Activated naive CD8-positive, alpha-beta T cell treated with anti-CD3 and anti-CD28 coated beads, Interleukin-2, amount 50 U/mL, for 24 hours (primary cell): ENCODE measurements around the gene GCH1.
"Not testable (repeated sequence)": the region's sequence is repeated elsewhere in the genome, so short reads cannot be mapped to it uniquely, and the experiment has no call there.

Experiments
- ATAC-seq: fragments of 150-1000 bp; cut with Tn5 transposase; one replicate; pipeline ENCODE4 v1.10.0; 2021
- DNase-seq: peaks from one replicate; pipeline ENCODE4 v3.0.0; 2021
- H3K27ac Mint-ChIP-seq: one replicate; pipeline ENCODE4 v1.8.0; 2021; ENCODE audit warnings: mild to moderate bottlenecking, mixed read lengths
- H3K27me3 Mint-ChIP-seq: one replicate; pipeline ENCODE4 v1.8.0; 2021; ENCODE audit warnings: mixed read lengths
- H3K36me3 Mint-ChIP-seq: one replicate; pipeline ENCODE4 v1.8.0; 2021; ENCODE audit warnings: low read depth, mixed read lengths
- H3K4me1 Mint-ChIP-seq: one replicate; pipeline ENCODE4 v1.8.0; 2021; ENCODE audit warnings: mixed read lengths
- H3K4me3 Mint-ChIP-seq: one replicate; pipeline ENCODE4 v1.8.0; 2021; ENCODE audit warnings: mild to moderate bottlenecking, moderate library complexity, mixed read lengths
- H3K9me3 Mint-ChIP-seq: one replicate; pipeline ENCODE4 v1.8.0; 2021; ENCODE audit warnings: mixed read lengths

Gene GCH1

GRCh38 chr14:54809767-54810166 lies 92.9 kb downstream of the GCH1 start:
- DNase-seq: no peak
- H3K27me3 Mint-ChIP-seq: peaks cover 16% of the 10 kb centered on the region
- no peaks in the 10 kb centered on the region for H3K36me3 Mint-ChIP-seq
- H3K4me1 Mint-ChIP-seq: peaks cover 8% of the 10 kb centered on the region
- H3K9me3 Mint-ChIP-seq: no peaks in the 10 kb centered on the region
- ATAC-seq: no peak
- H3K4me3 Mint-ChIP-seq: no peak overlapping the region
- no peak overlapping the region for H3K27ac Mint-ChIP-seq

GRCh38 chr14:54808326-54809161 lies 94.1 kb downstream of the GCH1 start:
- ATAC-seq (no peak), DNase-seq (no peak)
- Mint-ChIP-seq H3K36me3 (no peaks in the 10 kb centered on the region), H3K27ac (no peak overlapping the region), H3K4me1 (peaks cover 8% of the 10 kb centered on the region), H3K4me3 (no peak overlapping the region), H3K9me3 (no peaks in the 10 kb centered on the region), H3K27me3 (peaks cover 16% of the 10 kb centered on the region)

- Mint-ChIP-seq H3K4me3 (no peak overlapping the region), H3K4me1 (peaks cover 8% of the 10 kb centered on the region), H3K36me3 (no peaks in the 10 kb centered on the region), H3K27ac (no peak overlapping the region), H3K9me3 (no peaks in the 10 kb centered on the region), H3K27me3 (peaks cover 16% of the 10 kb centered on the region)
- ATAC-seq (no peak), DNase-seq (no peak)
Observed at GRCh38 chr14:54807881-54808280, 94.7 kb downstream of the GCH1 start.

GRCh38 chr14:54807428-54807827 lies 95.2 kb downstream of the GCH1 start:
- H3K27ac Mint-ChIP-seq: no peak overlapping the region
- H3K4me1 Mint-ChIP-seq: peaks cover 8% of the 10 kb centered on the region
- no peak for DNase-seq
- peaks cover 16% of the 10 kb centered on the region for H3K27me3 Mint-ChIP-seq
- H3K36me3 Mint-ChIP-seq: no peaks in the 10 kb centered on the region
- no peaks in the 10 kb centered on the region for H3K9me3 Mint-ChIP-seq
- H3K4me3 Mint-ChIP-seq: no peak overlapping the region
- ATAC-seq: no peak

- Mint-ChIP-seq H3K4me1 (peaks cover 8% of the 10 kb centered on the region), H3K4me3 (no peak overlapping the region), H3K9me3 (no peaks in the 10 kb centered on the region), H3K27me3 (peaks cover 18% of the 10 kb centered on the region), H3K36me3 (no peaks in the 10 kb centered on the region), H3K27ac (no peak overlapping the region)
- DNase-seq (no peak), ATAC-seq (no peak)
Observed at GRCh38 chr14:54806616-54807015, 96.0 kb downstream of the GCH1 start.

- no peaks in the 10 kb centered on the region for H3K9me3 Mint-ChIP-seq
- peak; percentile 86 for DNase-seq
- no peak overlapping the region for H3K27ac Mint-ChIP-seq
- H3K36me3 Mint-ChIP-seq: no peaks in the 10 kb centered on the region
- no peak overlapping the region for H3K4me3 Mint-ChIP-seq
- peak; percentile 92 for ATAC-seq
- peaks cover 17% of the 10 kb centered on the region for H3K27me3 Mint-ChIP-seq
- peaks cover 8% of the 10 kb centered on the region for H3K4me1 Mint-ChIP-seq
Observed at GRCh38 chr14:54805445-54806322, 96.9 kb downstream of the GCH1 start.

- no peak overlapping the region for H3K27ac Mint-ChIP-seq
- H3K36me3 Mint-ChIP-seq: no peaks in the 10 kb centered on the region
- no peak overlapping the region for H3K4me3 Mint-ChIP-seq
- H3K9me3 Mint-ChIP-seq: no peaks in the 10 kb centered on the region
- ATAC-seq (no peak), DNase-seq (no peak)
- peaks cover 8% of the 10 kb centered on the region for H3K4me1 Mint-ChIP-seq
- peaks cover 20% of the 10 kb centered on the region for H3K27me3 Mint-ChIP-seq
Observed at GRCh38 chr14:54805070-54805444, 97.6 kb downstream of the GCH1 start.

- Mint-ChIP-seq H3K9me3 (no peaks in the 10 kb centered on the region), H3K4me3 (no peak overlapping the region), H3K4me1 (peaks cover 8% of the 10 kb centered on the region), H3K27me3 (peaks cover 23% of the 10 kb centered on the region), H3K36me3 (no peaks in the 10 kb centered on the region), H3K27ac (no peak overlapping the region)
- ATAC-seq (no peak), DNase-seq (no peak)
Observed at GRCh38 chr14:54804538-54805041, 98.0 kb downstream of the GCH1 start.

GRCh38 chr14:54803926-54804537 lies 98.6 kb downstream of the GCH1 start:
- DNase-seq: no peak
- no peak for ATAC-seq
- no peak overlapping the region for H3K27ac Mint-ChIP-seq
- H3K27me3 Mint-ChIP-seq: peaks cover 23% of the 10 kb centered on the region
- H3K36me3 Mint-ChIP-seq: no peaks in the 10 kb centered on the region
- H3K4me1 Mint-ChIP-seq: peaks cover 8% of the 10 kb centered on the region
- no peak overlapping the region for H3K4me3 Mint-ChIP-seq
- H3K9me3 Mint-ChIP-seq: no peaks in the 10 kb centered on the region

GRCh38 chr14:54803396-54803795 lies 99.2 kb downstream of the GCH1 start:
- Mint-ChIP-seq H3K4me1 (peaks cover 8% of the 10 kb centered on the region), H3K4me3 (no peak overlapping the region), H3K36me3 (no peaks in the 10 kb centered on the region), H3K27ac (no peak overlapping the region), H3K9me3 (no peaks in the 10 kb centered on the region), H3K27me3 (peaks cover 23% of the 10 kb centered on the region)
- no peak for DNase-seq
- no peak for ATAC-seq

GRCh38 chr14:54801482-54801881 lies 101.1 kb downstream of the GCH1 start:
- H3K4me1 Mint-ChIP-seq, H3K27ac Mint-ChIP-seq, ATAC-seq, H3K36me3 Mint-ChIP-seq, H3K9me3 Mint-ChIP-seq, DNase-seq, H3K4me3 Mint-ChIP-seq: not testable (repeated sequence)
- peaks cover 23% of the 10 kb centered on the region for H3K27me3 Mint-ChIP-seq

GRCh38 chr14:54798465-54799124 lies 104.0 kb downstream of the GCH1 start:
- H3K27me3 Mint-ChIP-seq: peaks cover 15% of the 10 kb centered on the region

GRCh38 chr14:54797986-54798385 lies 104.6 kb downstream of the GCH1 start:
- DNase-seq: no peak
- Mint-ChIP-seq H3K27me3 (peaks cover 15% of the 10 kb centered on the region), H3K9me3 (peaks cover 5% of the 10 kb centered on the region), H3K4me3 (no peak overlapping the region), H3K36me3 (no peaks in the 10 kb centered on the region), H3K27ac (no peak overlapping the region), H3K4me1 (no peaks in the 10 kb centered on the region)
- no peak for ATAC-seq

More at GRCh38 chr14:54798465-54799124, 104.0 kb downstream of the GCH1 start:
- no peak for DNase-seq
- Mint-ChIP-seq H3K36me3 (no peaks in the 10 kb centered on the region), H3K27ac (no peak overlapping the region), H3K9me3 (peaks cover 5% of the 10 kb centered on the region), H3K4me3 (no peak overlapping the region), H3K4me1 (no peaks in the 10 kb centered on the region)
- no peak for ATAC-seq

GRCh38 chr14:54797556-54797955 lies 105.1 kb downstream of the GCH1 start:
- no peak overlapping the region for H3K27ac Mint-ChIP-seq
- H3K27me3 Mint-ChIP-seq: peaks cover 15% of the 10 kb centered on the region
- no peaks in the 10 kb centered on the region for H3K4me1 Mint-ChIP-seq
- H3K9me3 Mint-ChIP-seq: peaks cover 5% of the 10 kb centered on the region
- no peaks in the 10 kb centered on the region for H3K36me3 Mint-ChIP-seq
- no peak for DNase-seq
- ATAC-seq: no peak
- H3K4me3 Mint-ChIP-seq: no peak overlapping the region
